Right kidney (tissue), 1 donor: ENCODE measurements around the gene NKD1.

Experiments
- DNase-seq: peaks from one replicate; pipeline ENCODE4 v3.0.0-alpha.2; 2016

Gene NKD1

DNA sequence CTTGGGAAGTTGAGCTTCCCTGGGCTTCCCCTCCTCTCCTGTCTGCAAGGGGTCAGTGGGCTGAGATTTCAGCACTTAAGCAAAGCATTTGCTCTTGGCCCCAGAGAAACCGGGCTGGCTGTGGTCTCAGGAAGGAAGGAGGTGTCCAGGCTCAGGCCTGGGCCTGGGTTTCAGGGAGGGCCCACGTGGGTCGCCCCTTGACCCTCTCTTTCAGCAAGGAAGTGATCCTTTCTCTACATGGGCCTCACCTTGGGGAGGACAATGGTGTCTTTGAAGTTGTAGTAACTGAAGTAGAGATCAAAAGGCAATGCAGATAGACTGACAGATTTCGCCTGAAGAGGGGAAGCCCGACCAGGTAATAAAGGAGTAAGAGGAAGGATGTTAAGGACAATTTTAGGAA lies 147.9 kb downstream of the NKD1 start:
- DNase-seq, result no peak

DNA sequence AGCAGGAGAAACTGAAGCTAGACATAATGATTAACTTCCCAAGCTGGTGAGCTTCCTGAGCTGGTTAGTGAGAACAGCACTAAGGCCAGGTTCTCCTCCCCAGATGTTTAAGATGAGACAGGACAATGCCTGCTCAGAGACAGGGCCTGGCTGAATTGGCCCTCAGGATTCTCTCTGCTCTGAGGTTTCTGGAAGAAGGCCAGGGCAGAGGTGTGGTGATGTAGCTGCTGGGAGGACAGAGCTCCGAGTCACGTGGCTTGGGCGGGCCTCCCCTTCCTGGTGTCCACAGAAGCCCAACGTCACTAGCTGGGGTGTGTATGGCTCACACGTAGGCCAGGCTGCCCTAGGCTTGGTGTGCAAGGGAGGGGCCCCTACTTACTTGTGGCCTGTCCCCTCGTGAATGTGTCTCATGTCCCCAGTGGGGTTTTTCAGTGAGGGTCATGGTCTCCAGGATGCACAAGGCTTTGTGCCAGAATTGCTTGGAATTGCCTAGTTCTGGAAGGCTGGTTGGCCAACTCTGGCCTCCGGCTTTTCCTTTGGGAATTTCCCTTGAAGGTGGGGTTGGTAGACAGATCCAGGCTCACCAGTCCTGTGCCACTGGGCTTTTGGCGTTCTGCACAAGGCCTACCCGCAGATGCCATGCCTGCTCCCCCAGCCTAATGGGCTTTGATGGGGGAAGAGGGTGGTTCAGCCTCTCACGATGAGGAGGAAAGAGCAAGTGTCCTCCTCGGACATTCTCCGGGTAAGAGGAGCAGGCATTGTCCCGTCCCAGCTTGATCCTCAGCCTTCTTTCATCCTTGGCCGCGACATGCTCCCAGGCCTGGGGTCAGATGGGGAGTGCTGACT lies 148.6 kb downstream of the NKD1 start:
- DNase-seq, result no peak

DNA sequence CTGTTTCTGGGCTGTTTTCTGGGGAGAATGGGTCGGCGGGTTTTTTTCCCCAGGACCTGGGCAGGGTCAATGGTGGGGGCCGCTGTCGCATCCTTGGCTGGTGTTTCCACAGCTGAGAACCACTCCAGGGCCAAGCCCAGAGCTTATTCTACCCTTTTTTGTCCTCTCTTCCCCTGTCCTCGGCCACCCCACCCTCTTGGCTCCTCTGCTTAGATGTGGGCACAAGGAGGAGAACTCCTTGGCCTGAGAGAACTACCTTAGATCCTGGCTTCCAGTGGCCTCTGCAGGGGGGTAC lies 149.2 kb downstream of the NKD1 start:
- DNase-seq, result no peak

DNA sequence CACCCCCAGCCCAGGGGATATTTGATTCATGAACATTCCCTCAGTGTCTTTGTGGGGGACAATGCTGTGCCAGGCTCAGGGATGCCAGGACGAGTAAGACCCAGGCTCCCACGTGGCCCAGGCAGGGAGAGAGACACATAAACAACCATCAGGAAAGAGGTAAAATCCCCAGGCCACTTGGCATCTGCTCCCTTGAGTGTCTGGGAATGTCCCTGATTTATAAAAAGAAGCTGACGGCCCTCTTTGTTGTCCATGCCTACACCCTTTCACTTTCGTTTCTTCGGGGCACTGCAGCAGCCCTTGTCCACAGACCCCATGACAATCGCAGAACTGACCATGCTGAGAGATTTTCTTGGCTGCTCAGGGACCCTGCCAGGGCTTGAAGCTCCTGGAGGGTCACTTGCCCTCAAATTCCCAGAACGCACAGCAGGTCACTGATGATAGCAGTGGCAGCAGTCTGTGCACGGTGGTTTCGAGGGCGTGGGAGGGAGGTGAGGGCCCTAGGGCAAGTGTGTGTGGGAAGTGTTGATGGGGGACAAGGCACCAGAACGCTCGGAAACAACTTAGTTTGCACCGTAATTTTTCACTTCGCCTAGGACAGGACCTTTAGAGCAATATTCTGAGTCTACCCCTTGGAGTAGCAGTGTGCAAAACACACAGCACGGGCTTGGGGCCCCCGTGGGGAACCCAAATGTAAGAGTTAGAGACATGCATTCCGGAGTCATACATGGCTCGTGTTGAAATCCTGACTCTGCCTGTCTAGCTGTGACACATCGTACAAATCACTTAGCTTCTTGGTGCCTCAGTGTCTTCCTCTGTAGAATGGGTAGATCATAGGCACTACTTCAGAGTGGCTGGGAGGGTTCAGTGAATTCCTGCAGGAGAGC lies 149.9 kb downstream of the NKD1 start:
- DNase-seq, result no peak
